Suprapubic skin (tissue), 4 donors: Measurements from ENCODE around the gene EIF1AD. TPM values are rescaled to one million over a fixed set of nuclear protein-coding genes. Genes with fewer than 3 reads are reported as not detected.

ENCODE experiments used
- DNase-seq, 2 donors: peaks; one replicate each; pipeline ENCODE4 v3.0.0-alpha.2; 2019; ENCODE audit warnings: low spot score in 2 of 2
- H3K27ac ChIP-seq: fragments of 200-600 bp; sonication (generic); one replicate; pipeline ENCODE4 v1.5.1; 2019
- H3K27me3 ChIP-seq: fragments of 200-600 bp; sonication (generic); one replicate; pipeline ENCODE4 v1.5.1; 2019
- H3K36me3 ChIP-seq: fragments of 200-600 bp; sonication (generic); one replicate; pipeline ENCODE4 v1.5.1; 2019
- H3K4me1 ChIP-seq: fragments of 200-600 bp; sonication (generic); one replicate; pipeline ENCODE4 v1.5.1; 2019
- H3K4me3 ChIP-seq: fragments of 200-600 bp; sonication (generic); one replicate; pipeline ENCODE4 v1.5.1; 2019; ENCODE audit warnings: mild to moderate bottlenecking
- H3K9me3 ChIP-seq: fragments of 200-600 bp; sonication (generic); one replicate; pipeline ENCODE4 v1.5.1; 2019
- EP300 ChIP-seq: sonication (generic); formaldehyde crosslinking; IDR thresholded peaks from one replicate; pipeline ENCODE4 v1.6.1; 2017; ENCODE audit warnings: antibody characterized with exemption
- POLR2A ChIP-seq, 2 donors: fragments of 450-650 bp; IDR thresholded peaks; one replicate each; pipeline ENCODE4 v1.6.1; 2017; ENCODE audit warnings: antibody characterized with exemption in 2 of 2, mild to moderate bottlenecking in 2 of 2, moderate library complexity in 2 of 2
- POLR2AphosphoS5 ChIP-seq, 3 donors: sonication (generic); formaldehyde crosslinking; IDR thresholded peaks; one replicate each; pipeline ENCODE4 v1.6.1; 2017; ENCODE audit warnings: antibody characterized with exemption in 3 of 3
- WGBS: methylation state at CpG from one replicate; pipeline ENCODE4 v1.1.5; 2018; 5-methylcytosine and 5-hydroxymethylcytosine counted together
- total RNA-seq, 4 donors: library from RNA; depleted of rRNA; stranded (reverse); fragments of >200 nt; gene quantifications; one replicate each; pipeline ENCODE4 v1.1.0, GENCODE V29; 2016
- TF ChIP-seq, protein P1 (sequence below), 2 donors: fragments of 200-600 bp in 1 of 2; fragments of 450-650 bp in 1 of 2; sonication (generic) in 1 of 2; IDR thresholded peaks; one replicate each; pipeline ENCODE4 v1.5.1; 2016 to 2019; ENCODE audit warnings: antibody characterized with exemption in 2 of 2, mild to moderate bottlenecking in 1 of 2, moderate library complexity in 1 of 2

EIF1AD gene
- total RNA-seq, 4 donors from 2014 or later, result 51.8 to 61.6 (median 55.9) TPM

DNA sequence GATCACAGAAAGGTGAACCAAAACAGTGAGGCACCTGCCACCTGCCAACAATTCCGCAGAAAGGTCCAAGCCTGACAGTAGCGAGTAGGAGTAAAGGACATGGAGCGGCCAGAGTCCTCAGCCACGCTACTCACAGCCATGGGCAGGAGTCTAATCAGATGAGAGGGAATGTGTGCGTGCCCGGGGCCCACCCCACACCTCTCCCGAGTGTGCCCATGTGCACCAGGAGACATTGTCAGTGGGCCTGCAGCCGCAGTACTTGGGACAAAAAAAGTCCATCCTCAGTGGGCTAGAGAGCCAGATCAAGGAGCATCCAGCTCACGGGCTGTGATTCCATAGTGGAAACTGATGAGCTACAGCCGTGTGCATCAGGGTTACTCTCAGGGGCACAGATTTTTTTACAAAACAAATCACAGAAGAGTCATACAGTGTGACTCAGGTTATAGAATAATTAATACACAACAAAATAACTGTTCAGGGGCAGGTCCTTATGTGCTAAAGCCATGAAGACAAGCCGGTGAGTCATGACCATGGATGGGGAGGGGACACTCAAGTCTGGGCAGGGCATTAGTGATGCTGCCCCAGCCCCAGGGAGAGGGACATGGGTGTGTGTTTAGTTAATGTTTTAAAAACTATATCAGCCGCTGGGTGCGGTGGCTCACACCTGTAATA, 28.4 kb downstream of the EIF1AD start:
- Histone ChIP-seq H3K4me1 (no peaks in the 10 kb centered on the region), H3K27me3 (no peaks in the 10 kb centered on the region), H3K36me3 (peaks cover 64% of the 10 kb centered on the region), H3K27ac (no peak overlapping the region), H3K9me3 (no peaks in the 10 kb centered on the region), H3K4me3 (no peak overlapping the region)
- no peak for TF ChIP-seq POLR2A (IDR thresholded peaks at IDR 0.05)
- TF ChIP-seq, protein P1, sequence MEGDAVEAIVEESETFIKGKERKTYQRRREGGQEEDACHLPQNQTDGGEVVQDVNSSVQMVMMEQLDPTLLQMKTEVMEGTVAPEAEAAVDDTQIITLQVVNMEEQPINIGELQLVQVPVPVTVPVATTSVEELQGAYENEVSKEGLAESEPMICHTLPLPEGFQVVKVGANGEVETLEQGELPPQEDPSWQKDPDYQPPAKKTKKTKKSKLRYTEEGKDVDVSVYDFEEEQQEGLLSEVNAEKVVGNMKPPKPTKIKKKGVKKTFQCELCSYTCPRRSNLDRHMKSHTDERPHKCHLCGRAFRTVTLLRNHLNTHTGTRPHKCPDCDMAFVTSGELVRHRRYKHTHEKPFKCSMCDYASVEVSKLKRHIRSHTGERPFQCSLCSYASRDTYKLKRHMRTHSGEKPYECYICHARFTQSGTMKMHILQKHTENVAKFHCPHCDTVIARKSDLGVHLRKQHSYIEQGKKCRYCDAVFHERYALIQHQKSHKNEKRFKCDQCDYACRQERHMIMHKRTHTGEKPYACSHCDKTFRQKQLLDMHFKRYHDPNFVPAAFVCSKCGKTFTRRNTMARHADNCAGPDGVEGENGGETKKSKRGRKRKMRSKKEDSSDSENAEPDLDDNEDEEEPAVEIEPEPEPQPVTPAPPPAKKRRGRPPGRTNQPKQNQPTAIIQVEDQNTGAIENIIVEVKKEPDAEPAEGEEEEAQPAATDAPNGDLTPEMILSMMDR (IDR thresholded peaks at IDR 0.05), result no peak
- no peak for TF ChIP-seq POLR2AphosphoS5 (IDR thresholded peaks at IDR 0.05)
- no peak for TF ChIP-seq EP300
- no peak for DNase-seq
- 85% methylated on average over 12 of the region's 13 CpGs for WGBS

DNA sequence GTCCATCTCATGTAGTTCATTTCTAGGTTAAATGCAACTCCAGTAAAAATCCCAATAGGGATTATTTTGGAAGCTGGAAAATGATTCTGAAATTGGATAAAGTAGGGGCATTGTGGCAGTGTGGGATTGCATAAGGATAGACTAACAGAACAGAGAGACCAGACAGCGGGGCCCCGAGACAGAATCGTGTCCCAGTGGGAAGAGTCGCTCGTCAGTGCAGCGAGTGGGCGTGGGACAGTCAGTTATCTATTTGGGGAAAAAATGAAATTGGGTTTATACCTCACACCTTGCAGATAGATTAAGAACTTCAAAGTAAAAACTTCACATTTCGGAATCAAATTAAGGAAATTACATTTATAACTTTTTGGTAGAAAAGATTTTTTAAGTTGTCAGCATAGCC, 29.8 kb downstream of the EIF1AD start:
- Histone ChIP-seq H3K36me3 (peaks cover 64% of the 10 kb centered on the region), H3K27ac (no peak overlapping the region), H3K4me3 (no peak overlapping the region), H3K27me3 (no peaks in the 10 kb centered on the region), H3K9me3 (no peaks in the 10 kb centered on the region), H3K4me1 (no peaks in the 10 kb centered on the region)
- TF ChIP-seq POLR2AphosphoS5 (IDR thresholded peaks at IDR 0.05), result no peak
- TF ChIP-seq, protein P1 (IDR thresholded peaks at IDR 0.05), result no peak
- TF ChIP-seq POLR2A (IDR thresholded peaks at IDR 0.05), result no peak
- TF ChIP-seq EP300, result no peak
- no peak for DNase-seq
- 90% methylated on average over 8 of the region's 8 CpGs for WGBS

DNA sequence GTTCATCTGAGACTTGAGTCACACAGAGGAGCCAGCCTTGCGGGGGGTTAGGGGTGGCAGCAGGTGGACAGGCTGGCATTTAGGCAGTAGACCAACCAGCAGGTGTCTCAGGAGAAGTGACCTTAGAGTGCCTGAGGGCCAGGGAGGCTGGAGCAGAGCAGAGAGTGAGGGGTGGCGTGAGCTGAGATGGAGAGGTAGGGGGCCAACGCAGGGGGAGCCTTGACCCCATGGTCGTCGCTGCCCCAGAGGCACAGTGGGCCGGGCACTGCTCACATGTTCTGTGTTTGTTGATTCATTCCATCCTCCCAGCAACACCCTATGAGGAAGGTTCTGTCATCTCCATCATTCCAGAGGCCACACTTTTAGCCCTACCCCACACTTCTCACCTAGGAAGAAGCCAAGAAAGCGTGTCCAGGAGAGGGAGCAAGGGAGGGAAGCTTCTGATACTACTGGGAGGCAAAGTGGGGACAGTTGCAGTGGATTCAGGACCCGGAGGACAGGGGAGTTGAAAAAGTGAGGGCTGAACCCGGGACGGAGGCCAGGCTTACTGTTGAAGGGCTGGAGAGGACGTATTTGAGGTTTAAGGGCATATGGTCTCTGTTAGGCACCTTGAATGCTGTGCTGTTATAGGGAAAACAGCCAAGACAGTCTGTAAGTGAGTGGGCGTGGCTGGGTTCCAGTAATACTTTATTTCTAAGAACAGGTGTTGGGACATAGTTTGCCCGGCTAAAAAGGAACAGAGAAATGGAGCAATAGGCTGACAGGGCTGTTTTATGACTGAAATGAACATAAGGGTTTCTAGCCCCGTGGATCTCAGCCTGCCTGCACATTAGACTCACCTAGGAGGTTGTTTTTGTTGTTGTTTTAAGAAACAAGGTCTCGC, 33.1 kb downstream of the EIF1AD start:
- WGBS, result 84% methylated on average over 15 of the region's 15 CpGs
- no peak overlapping the region for H3K27ac ChIP-seq

DNA sequence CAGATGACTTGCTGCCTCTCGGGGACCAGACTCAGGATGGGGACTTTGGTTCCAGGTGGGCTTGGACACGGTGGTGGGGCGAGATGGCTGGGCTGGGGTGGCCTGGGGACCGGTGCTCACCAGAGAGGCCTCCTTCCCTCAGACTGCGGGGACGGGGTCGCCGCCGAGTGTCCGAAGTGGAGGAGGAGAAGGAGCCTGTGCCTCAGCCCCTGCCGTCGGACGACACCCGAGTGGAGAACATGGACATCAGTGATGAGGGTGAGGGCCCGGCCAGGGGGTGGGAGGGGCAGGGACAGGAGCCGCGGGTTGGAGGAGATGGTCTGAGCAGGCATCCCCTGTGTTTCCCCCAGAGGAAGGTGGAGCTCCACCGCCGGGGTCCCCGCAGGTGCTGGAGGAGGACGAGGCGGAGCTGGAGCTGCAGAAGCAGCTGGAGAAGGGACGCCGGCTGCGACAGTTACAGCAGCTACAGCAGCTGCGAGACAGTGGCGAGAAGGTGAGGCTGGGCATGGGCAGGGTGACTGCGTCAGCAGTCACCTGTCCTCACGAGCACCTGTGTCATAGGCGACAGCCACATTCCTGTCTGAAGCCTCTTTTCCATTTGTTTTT, 34.5 kb downstream of the EIF1AD start:
- no peaks in the 10 kb centered on the region for H3K27me3 ChIP-seq
- TF ChIP-seq POLR2AphosphoS5 (IDR thresholded peaks at IDR 0.05), result no peak
- TF ChIP-seq, protein P1 (IDR thresholded peaks at IDR 0.05), result no peak
- TF ChIP-seq POLR2A (IDR thresholded peaks at IDR 0.05), result no peak
- TF ChIP-seq EP300, result no peak
- peaks cover 18% of the 10 kb centered on the region for H3K4me1 ChIP-seq
- H3K36me3 ChIP-seq, result peaks cover 66% of the 10 kb centered on the region
- WGBS, result 85% methylated on average over 30 of the region's 30 CpGs
- no peak overlapping the region for H3K4me3 ChIP-seq
- H3K27ac ChIP-seq, result no peak overlapping the region
- no peak for DNase-seq
- H3K9me3 ChIP-seq, result no peaks in the 10 kb centered on the region

More for the DNA sequence above, 33.1 kb downstream of the EIF1AD start:
- Histone ChIP-seq H3K27me3 (no peaks in the 10 kb centered on the region), H3K36me3 (peaks cover 76% of the 10 kb centered on the region), H3K4me1 (peaks cover 4% of the 10 kb centered on the region), H3K9me3 (no peaks in the 10 kb centered on the region), H3K4me3 (no peak overlapping the region)
- DNase-seq, result no peak
- TF ChIP-seq POLR2A (IDR thresholded peaks at IDR 0.05) (no peak), EP300 (no peak), POLR2AphosphoS5 (IDR thresholded peaks at IDR 0.05) (no peak)
- TF ChIP-seq, protein P1 (IDR thresholded peaks at IDR 0.05), result no peak
